ENCODE data around the gene FDXACB1.

GRCh38 chr11:111836721-111837120 is 42.2 kb downstream of the FDXACB1 start:
- TF ChIP-seq CTCF (IDR thresholded peaks at IDR 0.05) (no peak), POLR2A (IDR thresholded peaks at IDR 0.05) (no peak)

Data from testis (tissue), 2 donors.